Endothelial cell of umbilical vein (primary cell): Measurements from ENCODE around the gene AMN.

Experiments used
- CTCF ChIP-seq, 2 donors: IDR thresholded peaks; 1 replicate in 1 of 2; 2 replicates in 1 of 2; pipeline ENCODE4 v1.5.1; 2011; ENCODE audit warnings: low read length in 2 of 2, mild to moderate bottlenecking in 2 of 2, moderate library complexity in 2 of 2, control low read depth in 1 of 2, inconsistent platforms in 1 of 2, low read depth in 1 of 2; ENCODE audit not compliant: insufficient read depth in 1 of 2; ENCODE audit errors: extremely low read depth in 1 of 2
- MAX ChIP-seq: IDR thresholded peaks from 2 replicates; pipeline ENCODE4 v1.6.1; 2011; ENCODE audit not compliant: insufficient read depth, insufficient read length
- POLR2A ChIP-seq: IDR thresholded peaks from 2 replicates; pipeline ENCODE4 v1.6.1; 2012; ENCODE audit warnings: low read depth, mild to moderate bottlenecking, control low read depth, low read length
- POLR2AphosphoS5 ChIP-seq: IDR thresholded peaks from 2 replicates; pipeline ENCODE4 v1.6.1; 2012; ENCODE audit warnings: low read depth, mild to moderate bottlenecking, control low read depth, low read length, moderate library complexity; ENCODE audit not compliant: insufficient read depth

DNA sequence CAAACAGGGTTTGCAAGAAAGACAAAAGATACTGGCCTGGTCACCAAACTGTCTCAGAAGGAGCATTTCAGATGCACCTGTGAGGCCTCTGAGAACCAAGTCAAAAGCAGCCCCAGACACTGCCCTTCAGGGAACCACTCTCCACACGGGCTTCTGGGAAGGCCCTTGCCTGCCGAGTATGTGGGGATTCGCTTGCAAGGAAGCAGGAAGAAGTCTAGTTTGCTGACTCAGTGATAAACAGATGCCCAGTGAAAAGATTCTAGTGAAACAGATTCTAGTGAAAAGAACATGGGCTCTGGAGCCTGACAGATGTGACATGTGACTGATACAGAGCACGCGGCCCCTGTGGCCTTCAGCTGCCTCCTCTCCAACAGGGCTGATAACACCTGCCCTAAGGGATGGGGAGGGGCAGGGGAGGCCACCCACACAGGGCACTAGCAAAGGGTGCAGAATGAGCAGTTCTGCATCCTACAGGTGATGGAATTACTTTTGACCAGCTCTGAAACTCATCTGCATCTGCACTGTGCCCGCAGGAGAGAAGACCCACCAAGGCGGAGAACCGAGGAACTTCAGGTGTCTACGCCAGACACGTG, 19.1 kb downstream of the AMN start:
- TF ChIP-seq CTCF (IDR thresholded peaks at IDR 0.05; ENCODE audit: extremely low read depth in 1 of 2, insufficient read depth in 1 of 2, low read depth in 1 of 2, low read length in 2 of 2), result no peak
- no peak for TF ChIP-seq POLR2AphosphoS5
- TF ChIP-seq MAX, result no peak
- no peak for TF ChIP-seq POLR2A
